Hematopoietic multipotent progenitor cell treated with erythropoietin and hydrocortisone succinate and interleukin-3 and kit ligand, for 4 days (in vitro differentiated cells): ENCODE data around the gene EFL1.
"Not testable (repeated sequence)": the region's sequence is repeated elsewhere in the genome, so short reads cannot be mapped to it uniquely, and the experiment has no call there.

ENCODE experiments used
- DNase-seq: peaks from one replicate; pipeline ENCODE4 v3.0.0-alpha.2; 2015

The EFL1 gene

DNA sequence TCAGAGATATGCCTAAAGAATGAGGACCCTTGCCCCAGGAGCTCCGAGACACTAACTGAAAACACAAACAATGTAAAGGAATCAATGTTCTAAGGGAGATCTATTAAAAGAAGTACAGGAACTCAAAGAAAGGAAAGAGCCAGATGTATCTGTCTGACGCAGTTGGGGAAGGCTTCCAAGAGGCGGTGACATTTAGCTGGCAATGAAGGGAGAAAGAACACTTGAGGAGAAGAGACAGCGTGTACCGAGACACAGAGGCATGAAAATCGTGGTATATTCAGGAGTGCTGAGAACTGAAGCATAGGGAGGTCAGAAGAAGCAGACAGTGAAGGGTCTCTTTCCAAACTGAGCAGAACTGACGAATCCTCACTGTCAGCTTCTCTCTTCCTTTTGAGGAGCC is 66.7 kb downstream of the EFL1 start:
- not testable (repeated sequence) for DNase-seq

- DNase-seq = not testable (repeated sequence)
Measured at GRCh38 chr15:82194488-82194887, 68.0 kb downstream of the EFL1 start.

DNA sequence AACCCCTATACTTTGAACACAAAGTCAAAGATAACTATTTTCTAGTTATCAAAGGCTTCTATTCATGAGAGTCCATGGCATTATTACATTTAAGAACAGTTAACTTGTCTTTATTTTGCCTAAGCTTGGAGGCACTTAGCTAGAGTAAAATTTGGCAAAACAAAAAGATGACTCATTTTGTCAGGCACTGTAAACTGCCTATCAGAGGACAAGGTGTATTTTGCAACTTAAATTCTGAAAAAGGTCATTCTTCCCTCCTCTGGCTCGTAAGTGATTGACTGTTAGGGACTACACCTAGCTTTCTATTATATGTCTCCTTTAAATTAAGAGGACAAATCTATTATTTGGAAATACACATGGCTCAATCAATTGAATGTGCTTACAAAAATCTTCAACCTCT is 69.1 kb downstream of the EFL1 start:
- DNase-seq = not testable (repeated sequence)

DNA sequence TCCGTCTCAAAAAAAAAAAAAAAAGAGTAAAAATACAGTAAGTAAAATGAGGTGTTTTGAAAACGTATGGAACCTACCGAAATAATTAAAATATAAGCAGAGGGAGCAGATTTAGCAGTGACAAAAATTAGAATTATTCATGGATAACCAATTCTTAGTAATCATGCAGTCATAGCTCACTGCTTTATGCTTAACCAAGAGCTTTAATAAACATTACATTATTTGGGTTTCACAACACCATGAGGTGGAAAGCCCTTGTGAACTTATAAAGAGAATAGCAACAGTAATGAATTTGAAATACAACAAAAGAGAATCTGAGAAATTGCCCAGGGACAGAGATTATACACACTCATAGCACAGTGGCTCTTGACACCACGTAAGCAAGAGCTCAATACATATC is 70.1 kb downstream of the EFL1 start:
- not testable (repeated sequence) for DNase-seq

DNA sequence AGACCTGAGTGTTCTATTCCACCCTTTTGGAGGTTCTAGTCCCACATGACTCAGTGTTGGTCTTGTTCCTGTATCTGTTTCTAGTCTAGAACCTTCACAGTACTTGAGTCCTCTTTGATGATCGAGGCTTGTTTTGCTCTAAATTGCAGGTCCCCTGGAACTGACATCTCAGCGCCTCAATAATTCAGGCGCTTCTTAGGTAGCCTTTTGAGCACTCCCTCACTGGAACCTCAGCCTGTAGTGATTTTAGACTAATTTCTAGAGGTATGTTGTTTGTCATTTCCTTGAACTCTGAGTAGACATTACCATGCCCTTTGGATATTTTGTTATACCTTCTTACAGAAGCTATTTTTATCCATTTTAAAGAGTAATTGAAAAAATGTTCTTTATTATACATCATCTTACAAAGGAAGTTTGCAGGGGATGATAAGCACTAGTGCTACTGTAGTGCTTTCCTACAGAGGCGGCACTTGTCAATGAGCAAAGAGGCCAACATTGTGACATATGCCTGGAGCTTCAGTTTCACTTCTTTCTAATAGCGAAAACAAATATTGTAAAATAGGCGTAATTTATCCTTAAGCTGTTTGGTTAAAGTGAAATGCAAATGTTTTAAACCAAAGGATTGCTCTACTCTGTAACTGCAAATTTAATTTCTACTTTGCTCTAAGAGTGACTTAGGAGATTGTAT is 75.7 kb downstream of the EFL1 start:
- peak; percentile 70 for DNase-seq

DNA sequence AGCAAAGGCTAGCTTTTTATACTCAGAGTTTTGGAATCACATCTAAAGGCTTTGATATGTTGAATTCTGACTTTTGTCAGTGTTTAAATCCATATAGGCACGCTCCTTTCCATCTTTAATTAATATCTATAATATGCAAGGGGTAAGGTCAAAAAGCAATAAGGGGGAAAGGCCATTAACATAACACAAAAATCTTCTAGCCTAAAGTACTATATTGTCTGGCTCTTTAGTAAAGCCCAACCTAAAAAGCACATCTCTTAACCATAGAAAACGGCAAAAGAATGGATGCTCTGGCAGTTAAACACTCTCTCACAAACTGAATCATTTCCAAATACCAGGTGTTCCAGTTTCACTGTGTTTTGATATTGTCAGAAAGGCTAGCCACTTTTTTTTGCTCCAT is 76.4 kb downstream of the EFL1 start:
- DNase-seq = no peak

- no peak for DNase-seq
Measured at GRCh38 chr15:82184776-82185175, 77.8 kb downstream of the EFL1 start.

DNA sequence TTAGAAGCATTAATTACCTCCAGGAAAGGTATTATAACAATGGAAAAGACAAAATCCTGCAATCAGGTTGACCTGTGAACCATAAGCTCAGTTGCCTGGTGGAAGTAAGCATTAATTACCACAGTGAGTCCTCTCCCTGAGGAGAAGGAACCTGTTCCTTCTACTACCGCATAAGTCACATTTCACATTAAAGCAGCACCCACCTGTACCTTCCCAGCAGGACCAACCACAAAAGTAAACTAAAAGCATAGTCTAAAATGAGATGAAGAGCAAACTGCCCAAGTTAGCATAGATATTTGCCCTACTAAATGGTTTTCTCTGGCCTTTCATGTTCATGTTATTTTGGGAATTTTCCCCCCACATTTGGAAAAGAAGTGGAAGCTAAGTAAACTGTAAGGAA is 78.2 kb downstream of the EFL1 start:
- DNase-seq = no peak

GRCh38 chr15:82183121-82184031 is 79.2 kb downstream of the EFL1 start:
- DNase-seq = no peak

GRCh38 chr15:82181371-82181770 is 81.2 kb downstream of the EFL1 start:
- DNase-seq = no peak

DNA sequence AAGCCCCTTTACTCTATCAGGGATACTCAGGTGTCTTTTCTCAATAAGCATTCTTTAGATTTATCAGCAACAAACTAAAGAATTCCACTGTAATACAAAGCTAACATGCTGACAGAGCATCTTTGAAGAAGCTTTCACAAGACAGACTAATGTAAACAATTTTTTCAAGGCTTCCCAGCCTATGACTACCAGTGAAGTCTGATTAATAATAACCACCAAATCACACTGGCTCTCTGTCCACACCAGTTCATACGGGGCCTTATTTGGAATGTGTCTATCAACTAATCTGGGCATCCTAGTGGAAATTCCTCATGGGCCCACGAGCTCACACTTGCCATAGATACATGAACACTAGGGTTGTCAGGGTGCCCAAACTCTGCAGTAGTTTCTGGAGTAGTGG is 84.5 kb downstream of the EFL1 start:
- no peak for DNase-seq

GRCh38 chr15:82177291-82178010 is 85.1 kb downstream of the EFL1 start:
- peak; percentile 36 for DNase-seq

GRCh38 chr15:82176542-82176941 is 86.0 kb downstream of the EFL1 start:
- DNase-seq = peak; percentile 14

DNA sequence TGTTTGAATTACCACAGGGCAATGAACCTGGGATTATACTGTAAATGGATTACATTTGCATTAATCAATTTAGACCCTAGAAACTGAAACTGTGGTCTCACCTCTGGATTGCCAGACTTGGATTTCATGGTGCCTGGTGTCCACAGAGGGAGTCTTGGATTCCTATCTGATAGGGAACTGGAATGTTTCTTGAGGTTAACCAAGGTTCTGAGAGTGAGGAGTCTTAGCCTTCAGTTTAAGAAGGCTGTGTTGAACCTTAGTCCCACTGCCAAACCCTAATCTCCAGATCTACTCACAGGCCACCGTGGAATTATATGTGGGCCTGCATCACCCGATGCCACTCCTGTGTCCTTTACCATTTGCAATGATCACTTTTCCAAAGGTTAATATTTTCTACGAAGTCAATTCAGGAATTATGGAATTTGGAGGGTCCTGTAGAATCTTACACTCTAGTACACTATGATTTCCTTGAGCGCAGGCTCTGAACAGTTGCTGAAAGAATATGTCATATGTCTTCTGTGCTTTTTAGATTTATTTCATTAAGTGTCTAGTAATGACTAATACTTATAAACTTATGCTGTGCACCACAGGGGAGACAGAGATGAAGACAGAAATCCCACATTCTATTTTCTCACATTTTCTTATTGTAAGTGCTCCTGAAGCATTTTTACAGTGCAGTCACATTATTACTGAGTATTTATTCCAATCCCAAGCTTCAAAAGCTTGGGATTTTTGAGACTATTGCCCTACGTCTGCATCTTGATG is 87.9 kb downstream of the EFL1 start:
- DNase-seq = no peak

DNA sequence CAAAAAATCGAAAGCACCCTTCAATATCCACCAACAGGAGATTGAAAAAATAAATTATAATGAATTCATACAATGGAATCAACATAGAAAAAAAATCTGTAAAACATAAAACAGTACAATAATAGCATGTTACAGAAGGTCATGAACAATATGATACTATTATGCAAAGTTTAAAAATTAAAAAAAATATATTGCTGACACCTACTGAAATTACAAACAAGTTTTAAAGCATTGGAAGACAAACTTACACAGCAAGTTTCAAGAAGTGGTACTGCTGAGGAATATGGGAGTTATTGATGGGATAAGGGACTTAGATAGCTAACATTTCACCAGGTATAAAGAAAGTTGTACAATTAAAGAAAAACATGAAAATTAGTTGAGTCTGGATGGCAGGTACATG is 89.4 kb downstream of the EFL1 start:
- no peak for DNase-seq

DNA sequence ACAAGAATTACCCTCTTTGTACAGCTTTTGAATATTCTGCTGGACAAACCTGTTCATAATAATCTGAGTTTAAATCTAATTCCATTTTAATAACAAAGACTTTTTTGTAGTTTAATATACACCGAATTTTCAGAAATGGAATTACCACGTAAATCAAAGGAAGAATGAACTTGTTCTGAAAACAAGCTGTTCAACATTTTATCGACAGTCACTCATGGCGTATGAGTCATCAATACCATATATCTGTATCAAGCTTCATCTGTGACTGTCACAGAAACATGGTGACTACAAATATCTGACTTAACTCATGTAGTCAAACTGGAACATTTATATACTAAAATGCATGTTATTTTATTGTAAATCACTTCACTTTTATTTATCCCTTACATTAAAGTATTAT is 90.0 kb downstream of the EFL1 start:
- no peak for DNase-seq

DNA sequence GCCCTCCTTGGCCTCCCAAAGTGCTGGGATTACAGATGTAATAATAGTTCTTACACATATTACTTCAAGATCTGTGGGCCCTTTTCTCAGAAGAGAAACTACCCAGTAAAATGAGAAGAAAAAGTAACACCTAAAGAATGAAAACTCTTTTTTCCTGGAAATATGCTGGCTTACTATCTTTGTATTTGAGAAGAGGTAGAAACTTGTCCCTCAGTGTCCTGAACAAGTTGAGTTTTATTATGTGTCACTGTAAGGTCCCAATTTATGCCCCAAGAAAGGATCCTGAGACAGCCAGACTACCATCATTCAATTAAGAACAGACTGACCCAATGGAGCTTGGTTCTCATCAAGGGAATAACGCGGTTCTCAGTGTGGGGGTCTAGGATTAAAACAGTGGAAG is 93.8 kb downstream of the EFL1 start:
- no peak for DNase-seq

DNA sequence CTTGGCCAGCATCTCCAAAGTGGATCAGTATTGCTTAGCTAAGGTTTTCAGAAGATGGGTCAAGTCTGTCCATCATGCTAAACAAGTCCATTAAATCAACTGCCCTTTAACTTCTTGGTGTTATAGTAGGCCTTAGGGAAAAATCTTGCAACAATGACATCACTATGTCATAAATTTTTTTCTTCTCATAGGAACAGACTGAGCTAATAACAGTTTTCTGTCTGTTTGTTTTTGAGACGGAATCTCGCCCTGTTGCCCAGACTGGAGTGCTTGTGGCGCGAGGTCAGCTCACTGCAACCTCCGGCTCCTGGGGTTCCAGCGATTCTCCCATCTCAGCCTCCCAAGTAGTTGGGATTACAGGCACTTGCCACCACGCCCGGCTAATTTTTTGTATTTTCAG is 94.2 kb downstream of the EFL1 start:
- DNase-seq = no peak

DNA sequence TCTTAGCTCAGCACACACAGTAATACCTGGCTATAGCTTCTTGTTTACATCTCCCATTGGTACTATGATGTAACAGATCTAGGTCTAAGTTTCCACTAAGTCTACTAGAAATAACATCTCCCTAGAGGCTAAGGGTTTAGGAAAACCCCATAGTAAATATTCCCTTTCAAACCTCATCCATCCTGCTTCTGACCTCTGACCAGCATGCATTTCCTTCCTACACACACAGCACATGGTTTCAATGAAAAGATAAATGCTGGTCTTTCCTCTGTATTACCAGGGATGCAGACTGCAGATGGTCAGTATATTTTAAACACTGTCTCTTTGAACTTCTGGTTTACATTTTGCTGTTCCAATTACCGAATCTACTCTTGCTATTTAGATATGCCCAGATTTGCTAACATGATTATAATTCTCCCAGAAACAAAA is 96.6 kb downstream of the EFL1 start:
- no peak for DNase-seq

- no peak for DNase-seq
Measured at GRCh38 chr15:82159922-82160321, 102.6 kb downstream of the EFL1 start.

DNA sequence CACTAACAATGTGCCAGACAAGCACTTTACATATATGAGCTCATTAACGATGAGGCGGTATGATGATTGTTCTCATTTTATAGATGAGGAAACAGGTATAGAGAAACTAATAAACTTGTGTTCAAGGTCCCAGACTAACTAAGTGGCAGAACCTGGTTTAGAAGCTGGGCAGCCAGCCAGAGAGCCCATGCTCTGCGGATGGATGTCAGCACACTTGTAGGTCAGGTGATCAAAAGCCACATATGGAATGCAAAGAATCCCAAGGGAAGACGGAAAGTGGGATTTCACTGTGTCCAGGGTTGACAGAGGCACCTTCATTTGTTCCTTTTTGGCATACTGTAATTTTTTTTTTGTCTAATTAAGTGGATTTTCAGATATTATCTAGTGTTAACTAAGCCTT is 103.7 kb downstream of the EFL1 start:
- no peak for DNase-seq

- DNase-seq = no peak
Measured at GRCh38 chr15:82150645-82151044, 111.9 kb downstream of the EFL1 start.

DNA sequence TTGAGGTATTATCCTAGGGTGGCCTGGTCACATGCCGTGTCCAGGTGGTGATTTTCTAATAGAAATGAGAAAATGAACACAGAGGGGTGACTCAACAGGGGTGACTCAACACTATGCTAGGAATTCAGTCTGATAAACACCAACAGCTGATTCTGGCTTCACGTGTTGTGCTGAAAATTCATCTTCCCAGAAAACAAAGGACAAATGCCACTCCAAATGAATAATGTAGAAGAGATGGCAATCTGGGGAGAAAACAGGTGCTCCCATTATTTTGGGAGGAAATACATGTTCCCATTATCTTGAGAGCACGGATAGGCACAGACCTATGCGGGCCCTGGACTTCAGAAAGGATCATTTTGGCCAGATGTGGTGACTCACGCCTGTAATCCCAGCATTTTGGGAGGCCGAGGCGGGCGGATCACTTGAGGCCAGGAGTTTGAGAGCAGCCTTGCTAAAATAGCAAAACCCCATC is 115.5 kb downstream of the EFL1 start:
- DNase-seq = no peak
